ENCODE data around the gene VPS37C.
"Not testable (repeated sequence)": the region's sequence is repeated elsewhere in the genome, so short reads cannot be mapped to it uniquely, and the experiment has no call there.

GRCh38 chr11:61210629-61211028 lies 49.4 kb upstream of the VPS37C start:
- not testable (repeated sequence) for TF ChIP-seq POLR2AphosphoS5 (IDR thresholded peaks at IDR 0.05; ENCODE audit: low read depth, low read length); POLR2A (IDR thresholded peaks at IDR 0.05; ENCODE audit: borderline replicate concordance, extremely low read depth, insufficient read depth, insufficient read length)

Data from HCT116 (cell line).